AG09309 (cell line): ENCODE results near the gene BRD3.

Source experiments
- DNase-seq: peaks from one replicate; pipeline ENCODE4 v3.0.0-alpha.2; 2010; ENCODE audit warnings: low read depth
- H3K4me3 ChIP-seq: 2 replicates; pipeline ENCODE4 v1.5.1; 2011; ENCODE audit warnings: mild to moderate bottlenecking, low read depth, low read length, moderate library complexity; ENCODE audit not compliant: control insufficient read depth
- CTCF ChIP-seq: IDR thresholded peaks from 2 replicates; pipeline ENCODE4 v1.5.1; 2011; ENCODE audit warnings: mild to moderate bottlenecking, low read depth, low read length, inconsistent platforms; ENCODE audit not compliant: insufficient read depth, control insufficient read depth; ENCODE audit errors: missing control alignments

BRD3 gene

GRCh38 chr9:134031783-134032182, 36.0 kb downstream of the BRD3 start:
- no peak for TF ChIP-seq CTCF

GRCh38 chr9:134030821-134031470, 36.9 kb downstream of the BRD3 start:
- no peak for DNase-seq
- no peak for TF ChIP-seq CTCF
- no peak overlapping the region for H3K4me3 ChIP-seq

More at GRCh38 chr9:134031783-134032182, 36.0 kb downstream of the BRD3 start:
- DNase-seq, result no peak
- no peak overlapping the region for H3K4me3 ChIP-seq

DNA sequence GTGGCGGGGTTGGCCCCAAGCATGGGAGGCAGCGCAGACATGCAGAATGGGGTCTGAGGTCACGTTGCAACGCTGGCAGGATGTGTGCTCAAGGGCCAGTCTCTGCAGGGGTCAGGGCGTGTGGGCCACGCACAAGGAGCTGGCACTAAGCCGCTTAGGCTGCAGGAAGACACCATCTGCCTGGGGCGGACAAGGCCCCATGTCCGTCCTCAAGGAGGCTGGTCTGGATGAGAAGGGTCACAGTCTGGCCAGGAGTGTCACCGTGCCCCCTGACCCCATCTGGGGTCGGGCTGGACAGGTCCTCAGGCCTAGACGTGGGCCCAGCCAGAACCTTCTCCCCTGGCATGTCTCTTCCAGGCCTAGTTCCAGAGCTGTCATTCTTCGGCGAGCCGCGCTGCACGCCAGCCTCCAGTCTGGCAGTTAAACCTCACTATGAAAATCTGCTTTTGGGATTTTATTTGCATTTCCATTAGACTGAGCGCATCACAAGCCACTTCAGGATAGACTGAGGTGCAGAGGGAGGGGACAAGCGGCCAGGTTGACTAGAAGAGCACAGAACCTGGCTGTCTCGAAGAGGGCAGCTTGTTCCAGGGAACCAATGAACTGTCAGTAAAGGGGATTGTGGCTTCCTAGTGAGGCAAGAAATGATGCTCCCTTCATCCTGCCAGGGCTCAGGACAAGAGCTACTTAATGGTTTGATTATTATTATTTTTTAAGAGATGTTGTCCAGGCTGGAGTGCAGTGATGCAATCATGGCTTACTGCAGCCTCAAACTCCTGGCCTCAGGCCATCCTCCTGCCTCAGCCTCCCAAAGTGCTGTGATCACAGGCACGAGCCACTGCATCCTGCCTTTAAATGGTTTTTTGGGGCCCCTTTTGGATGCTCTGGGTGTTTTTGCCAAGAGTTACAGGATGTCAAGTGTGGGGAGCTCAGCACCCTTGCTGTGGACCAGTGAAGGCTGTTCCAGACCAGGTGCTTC, 38.3 kb downstream of the BRD3 start:
- no peak for DNase-seq
- TF ChIP-seq CTCF, result no peak
- no peak overlapping the region for H3K4me3 ChIP-seq

- no peak for TF ChIP-seq CTCF
- H3K4me3 ChIP-seq, result no peak overlapping the region
- no peak for DNase-seq
These were observed 39.1 kb downstream of the BRD3 start for GRCh38 chr9:134028575-134029247.

DNA sequence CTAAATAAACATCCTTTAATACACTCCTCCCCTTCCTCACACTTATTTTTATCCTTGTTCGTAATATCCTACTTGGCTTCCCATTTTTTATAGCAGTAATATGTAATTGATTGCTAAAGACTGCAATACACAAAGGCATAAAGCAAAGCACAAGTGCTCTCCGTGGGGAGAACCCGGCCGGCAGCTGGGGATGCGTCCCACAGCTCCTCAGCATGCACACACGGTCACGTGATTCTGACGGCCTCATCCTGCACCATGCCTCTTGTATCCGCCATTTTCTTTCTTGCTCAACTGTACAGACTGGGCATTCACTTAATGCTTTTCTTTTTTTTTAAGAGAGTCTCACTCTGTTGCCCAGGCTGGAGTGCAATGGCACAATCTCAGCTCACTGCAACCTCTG, 39.8 kb downstream of the BRD3 start:
- DNase-seq, result no peak
- H3K4me3 ChIP-seq, result no peak overlapping the region
- TF ChIP-seq CTCF, result no peak

DNA sequence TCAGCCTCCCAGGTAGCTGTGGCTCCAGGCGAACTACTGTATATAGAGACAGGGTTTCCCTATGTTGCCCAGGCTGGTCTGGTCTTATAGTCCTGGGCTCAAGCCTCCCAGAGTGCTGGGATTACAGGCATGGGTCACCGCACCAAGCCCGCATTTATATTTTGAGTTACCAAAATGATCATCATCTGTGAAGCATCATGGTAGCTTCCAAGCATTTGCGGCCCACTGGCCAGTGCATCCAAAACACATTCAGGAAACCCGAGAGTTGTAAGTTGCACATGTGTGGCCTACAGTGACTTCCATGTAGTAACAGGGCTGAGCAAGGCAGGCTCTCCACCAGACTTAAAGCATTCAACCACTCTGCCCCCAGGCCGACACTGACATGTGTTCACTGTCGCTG, 40.3 kb downstream of the BRD3 start:
- no peak for DNase-seq
- no peak for TF ChIP-seq CTCF

More for the DNA sequence above, 40.3 kb downstream of the BRD3 start:
- no peak overlapping the region for H3K4me3 ChIP-seq
